ENCODE measurements around the gene KLK14.

The KLK14 gene

GRCh38 chr19:51064534-51065220 is 18.0 kb downstream of the KLK14 start, which contains the start of gene KLK13:
TSS of gene KLK13 (minus strand) at chr19:51065092. CDS start at chr19:51065067, 25 bp downstream.
- ATAC-seq (ENCODE audit: low read depth): peak; percentile 54; the same call in 1 of the 3 replicates
- no peaks in the 10 kb centered on the region for H3K36me3 ChIP-seq (ENCODE audit: low read depth)
- no peaks in the 10 kb centered on the region for H3K9me3 ChIP-seq (ENCODE audit: severe bottlenecking)
- H3K4me1 ChIP-seq (ENCODE audit: insufficient read depth, poor library complexity, severe bottlenecking): no peaks in the 10 kb centered on the region
- no peak within 1 kb of the TSS for H3K27ac ChIP-seq (ENCODE audit: poor library complexity, severe bottlenecking)
- H3K27me3 ChIP-seq (ENCODE audit: insufficient read depth, poor library complexity, severe bottlenecking): no peaks in the 10 kb centered on the region
- TF ChIP-seq CTCF (IDR thresholded peaks at IDR 0.05; ENCODE audit: poor library complexity, severe bottlenecking): no peak
- no peak within 1 kb of the TSS for H3K4me3 ChIP-seq (ENCODE audit: severe bottlenecking)
- no peak for DNase-seq (ENCODE audit: low spot score)

DNA sequence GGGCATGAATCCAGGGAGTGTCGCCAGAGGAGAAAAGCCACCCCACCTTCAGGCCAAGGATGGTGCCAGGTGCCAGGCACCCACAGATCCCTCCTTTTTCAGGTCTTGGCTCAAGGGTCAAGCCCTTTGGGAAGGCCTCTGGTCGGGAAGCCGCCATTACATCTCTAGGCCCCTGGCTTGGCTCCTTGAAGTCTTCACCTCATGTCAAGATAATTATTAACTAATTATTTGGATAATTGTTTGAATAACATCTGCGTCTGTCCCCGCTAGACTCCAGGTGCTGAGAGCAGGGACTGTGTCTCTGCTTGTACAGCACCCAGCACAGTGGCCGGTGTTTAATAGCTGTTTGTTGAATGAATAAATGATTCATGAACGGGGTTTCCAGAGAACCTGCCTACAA is 19.0 kb downstream of the KLK14 start:
- no peaks in the 10 kb centered on the region for H3K4me1 ChIP-seq (ENCODE audit: insufficient read depth, poor library complexity, severe bottlenecking)
- H3K27ac ChIP-seq (ENCODE audit: poor library complexity, severe bottlenecking): no peak overlapping the region
- DNase-seq (ENCODE audit: low spot score): no peak
- H3K9me3 ChIP-seq (ENCODE audit: severe bottlenecking): no peaks in the 10 kb centered on the region
- ATAC-seq (ENCODE audit: low read depth): no peak
- no peak for TF ChIP-seq CTCF (IDR thresholded peaks at IDR 0.05; ENCODE audit: poor library complexity, severe bottlenecking)
- no peaks in the 10 kb centered on the region for H3K27me3 ChIP-seq (ENCODE audit: insufficient read depth, poor library complexity, severe bottlenecking)
- no peak overlapping the region for H3K4me3 ChIP-seq (ENCODE audit: severe bottlenecking)
- no peaks in the 10 kb centered on the region for H3K36me3 ChIP-seq (ENCODE audit: low read depth)

DNA sequence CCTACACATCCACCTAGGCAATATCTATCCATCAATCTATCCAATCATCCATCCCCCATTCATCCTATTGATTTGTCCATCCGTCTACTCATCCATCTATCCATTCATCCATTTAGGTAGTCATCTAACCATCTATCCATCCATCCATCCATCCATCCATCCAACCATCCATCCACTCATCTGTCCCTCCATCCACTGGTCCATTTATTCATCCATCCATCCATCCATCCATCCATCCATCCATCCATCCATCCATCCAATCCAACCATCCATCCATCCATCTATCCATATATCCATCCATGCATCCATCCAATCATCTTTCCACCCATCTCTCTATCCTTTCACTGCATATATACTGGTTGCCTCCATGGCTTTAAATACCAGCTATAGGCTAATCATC is 21.7 kb downstream of the KLK14 start:
- H3K4me3 ChIP-seq (ENCODE audit: severe bottlenecking): no peak overlapping the region
- ATAC-seq (ENCODE audit: low read depth) (no peak), DNase-seq (ENCODE audit: low spot score) (no peak)
- H3K27me3 ChIP-seq (ENCODE audit: insufficient read depth, poor library complexity, severe bottlenecking): no peaks in the 10 kb centered on the region
- H3K4me1 ChIP-seq (ENCODE audit: insufficient read depth, poor library complexity, severe bottlenecking): no peaks in the 10 kb centered on the region
- H3K9me3 ChIP-seq (ENCODE audit: severe bottlenecking): no peaks in the 10 kb centered on the region
- H3K27ac ChIP-seq (ENCODE audit: poor library complexity, severe bottlenecking): no peak overlapping the region
- H3K36me3 ChIP-seq (ENCODE audit: low read depth): no peaks in the 10 kb centered on the region
- TF ChIP-seq CTCF (IDR thresholded peaks at IDR 0.05; ENCODE audit: poor library complexity, severe bottlenecking): no peak

GRCh38 chr19:51060336-51060735 is 22.4 kb downstream of the KLK14 start:
- Histone ChIP-seq H3K9me3 (ENCODE audit: severe bottlenecking) (no peaks in the 10 kb centered on the region), H3K27me3 (ENCODE audit: insufficient read depth, poor library complexity, severe bottlenecking) (no peaks in the 10 kb centered on the region)

More at GRCh38 chr19:51060336-51060735, 22.4 kb downstream of the KLK14 start:
- Histone ChIP-seq H3K4me1 (ENCODE audit: insufficient read depth, poor library complexity, severe bottlenecking) (no peaks in the 10 kb centered on the region), H3K27ac (ENCODE audit: poor library complexity, severe bottlenecking) (no peak overlapping the region), H3K4me3 (ENCODE audit: severe bottlenecking) (no peak overlapping the region), H3K36me3 (ENCODE audit: low read depth) (no peaks in the 10 kb centered on the region)
- ATAC-seq (ENCODE audit: low read depth) (no peak), DNase-seq (ENCODE audit: low spot score) (no peak)
- no peak for TF ChIP-seq CTCF (IDR thresholded peaks at IDR 0.05; ENCODE audit: poor library complexity, severe bottlenecking)

Data from RWPE2 (cell line).